NOMO-1 (cell line): Measurements from ENCODE around the gene ATP2A3.

Experiments
- DNase-seq, 2 experiments: peaks; one replicate each; lab custom pipeline; 2025; ENCODE audit not compliant: unreplicated experiment in 2 of 2; lab: John Stamatoyannopoulos, UW

ATP2A3 gene

DNA sequence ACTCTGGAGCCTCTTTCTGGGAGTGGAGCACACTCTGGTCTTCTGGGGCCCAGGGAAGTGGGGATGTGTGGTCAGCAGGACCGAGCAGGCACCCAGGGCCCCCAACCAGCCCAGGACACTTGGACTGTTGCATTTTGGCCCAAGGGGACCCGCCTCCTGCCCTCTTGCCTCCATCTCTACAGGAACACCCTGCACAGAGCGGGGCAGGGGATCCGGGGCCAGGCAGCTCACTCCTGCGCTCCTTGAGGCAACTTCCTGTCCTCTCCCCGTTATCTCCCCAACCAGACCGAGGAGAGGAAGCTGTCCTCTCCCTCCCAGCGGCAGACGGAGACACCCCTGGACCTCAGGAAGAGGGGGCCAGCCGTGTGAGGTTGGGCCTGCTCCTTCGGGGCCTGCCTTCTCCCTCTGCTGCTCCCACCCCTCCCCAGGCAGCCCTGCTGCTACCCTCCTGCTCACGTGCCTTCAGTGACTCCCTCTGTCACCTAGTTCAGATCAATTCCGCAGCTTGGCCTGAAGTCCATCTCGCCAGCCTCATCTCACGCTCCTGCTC lies 10.0 kb upstream of the ATP2A3 start:
- DNase-seq: no peak

DNA sequence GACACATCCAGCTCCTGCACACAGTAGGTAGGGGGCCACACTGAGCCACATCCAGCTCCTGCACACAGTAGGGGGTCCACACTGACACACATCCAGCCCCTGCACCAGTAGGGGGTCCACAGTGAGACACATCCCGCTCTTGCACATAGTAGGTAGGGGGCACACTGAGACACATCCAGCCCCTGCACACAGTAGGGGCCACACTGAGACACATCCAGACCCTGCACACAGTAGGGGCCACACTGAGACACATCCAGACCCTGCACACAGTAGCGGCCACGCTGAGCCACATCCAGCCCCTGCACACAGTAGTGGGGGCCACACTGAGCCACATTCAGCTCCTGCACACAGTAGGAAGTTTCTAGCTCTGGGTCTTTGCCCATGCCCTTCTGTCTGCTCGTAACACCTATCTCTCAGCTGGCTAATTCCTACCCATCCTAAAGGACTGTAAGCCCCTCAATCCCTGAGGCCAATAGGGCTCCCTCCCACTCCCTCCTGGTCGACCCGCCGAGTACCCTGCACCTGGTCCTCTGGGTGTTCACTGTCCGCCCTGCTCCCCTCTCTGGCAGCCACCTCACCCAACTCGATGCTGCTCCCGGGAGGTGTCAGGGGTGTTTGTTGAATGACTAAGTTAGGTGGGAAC lies 9.4 kb upstream of the ATP2A3 start:
- DNase-seq: no peak

DNA sequence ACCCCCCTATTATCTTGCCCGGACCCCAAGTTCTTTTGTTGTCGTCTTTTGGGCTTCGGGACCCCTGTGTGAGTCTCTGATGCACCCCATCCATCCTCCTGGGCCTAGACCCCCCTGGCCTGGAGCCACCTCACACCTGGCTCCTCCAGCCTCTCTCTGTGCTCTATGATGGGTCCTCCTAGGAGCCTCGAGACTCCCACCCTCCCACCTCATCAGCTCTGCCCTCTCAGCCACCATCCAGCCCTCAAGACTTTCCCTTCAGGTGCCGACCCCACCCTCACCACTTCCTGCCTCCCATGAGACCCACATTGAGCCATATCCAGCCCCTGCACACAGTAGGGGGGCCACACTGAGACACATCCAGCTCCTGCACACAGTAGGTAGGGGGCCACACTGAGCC lies 8.7 kb upstream of the ATP2A3 start:
- DNase-seq: no peak

DNA sequence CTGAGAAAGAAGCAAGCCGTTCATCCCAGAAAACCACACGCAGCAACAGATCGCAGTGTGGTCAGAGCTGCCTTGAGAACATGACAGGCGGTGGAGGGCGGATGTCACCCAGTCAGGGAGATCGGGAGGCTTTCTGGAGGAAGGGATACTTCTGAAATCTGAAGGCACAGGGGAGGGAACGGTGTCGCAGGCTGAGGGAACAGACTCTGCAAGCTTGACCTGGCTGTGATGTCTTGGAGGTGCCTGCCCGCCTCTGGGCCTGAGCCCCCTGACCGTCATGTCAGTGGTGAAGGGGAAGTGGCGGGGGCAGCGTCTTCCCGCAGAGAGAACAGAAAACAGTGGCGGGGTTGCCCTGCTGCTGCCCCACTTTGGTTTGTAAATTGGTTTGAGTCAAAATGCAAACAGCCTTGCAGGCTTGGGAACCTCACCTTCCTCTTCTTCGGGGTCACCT lies 8.1 kb upstream of the ATP2A3 start:
- no peak for DNase-seq

DNA sequence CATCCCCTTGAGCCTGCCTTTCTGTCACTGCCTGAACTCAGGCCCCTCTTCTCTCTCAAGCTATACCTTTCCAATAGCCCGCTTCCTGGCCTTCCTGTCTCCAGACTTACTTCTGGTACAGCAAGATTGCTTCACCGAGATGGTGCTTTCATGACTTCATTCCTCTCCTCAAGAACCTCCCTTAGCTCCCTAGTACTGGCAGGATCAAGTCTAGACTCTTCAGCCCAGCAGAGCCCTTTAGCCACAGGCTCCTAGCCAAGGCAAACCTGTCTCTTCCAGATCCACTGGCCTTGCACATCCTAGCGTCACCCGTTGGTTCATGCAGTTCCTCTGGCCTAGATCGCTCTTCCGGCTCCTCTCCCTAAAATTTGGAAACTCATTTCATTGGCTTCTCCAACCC lies 6.4 kb upstream of the ATP2A3 start:
- DNase-seq: no peak

DNA sequence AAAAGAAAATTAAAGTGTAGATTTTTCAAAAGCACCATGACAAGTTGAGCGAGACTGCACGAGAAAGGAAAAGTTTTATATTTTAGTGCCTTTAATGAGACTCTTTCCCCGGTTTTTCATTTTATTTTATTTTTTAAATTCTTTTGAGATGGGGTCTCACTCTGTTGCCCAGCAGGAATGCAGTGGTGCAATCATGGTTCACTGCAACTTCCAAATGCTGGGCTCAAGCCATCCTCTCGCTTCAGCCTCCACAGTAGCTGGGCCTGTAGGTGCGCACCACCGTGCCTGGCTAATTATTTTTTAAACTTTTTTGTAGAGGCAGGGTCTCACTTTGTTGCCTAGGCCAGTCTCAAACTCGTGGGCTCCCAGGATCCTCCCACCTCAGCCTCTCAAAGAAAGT lies 5.7 kb upstream of the ATP2A3 start:
- DNase-seq: no peak

DNA sequence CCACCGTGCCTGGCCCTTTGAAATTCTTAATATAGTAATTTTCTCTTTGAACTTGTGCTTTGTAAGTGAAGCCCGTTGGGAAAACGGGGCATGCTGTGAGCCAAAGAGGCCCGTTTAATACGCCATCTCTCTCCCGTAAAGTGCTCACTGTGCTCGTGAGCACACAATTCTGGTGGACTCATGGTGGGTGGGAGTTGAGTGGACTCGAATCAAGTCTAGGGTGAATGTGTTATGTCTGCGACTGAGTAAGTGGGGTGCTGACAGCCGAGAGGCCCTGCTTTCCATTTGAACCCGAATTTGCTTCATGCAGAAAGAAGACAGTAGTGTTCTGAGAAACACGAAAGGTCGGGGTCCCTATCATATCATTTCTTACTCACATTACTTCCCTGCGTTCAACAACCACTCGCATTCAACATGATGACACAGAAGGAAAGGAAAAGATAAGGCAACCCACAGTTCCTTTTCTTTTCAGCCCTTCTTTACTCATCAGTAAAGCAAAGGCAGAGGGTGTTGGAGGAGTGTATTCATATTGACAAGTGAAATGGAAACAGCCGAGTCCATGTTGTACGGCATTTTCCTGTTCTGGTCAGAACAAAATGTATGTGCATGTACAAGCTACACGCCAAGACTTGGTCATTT lies 4.8 kb upstream of the ATP2A3 start:
- no peak for DNase-seq

DNA sequence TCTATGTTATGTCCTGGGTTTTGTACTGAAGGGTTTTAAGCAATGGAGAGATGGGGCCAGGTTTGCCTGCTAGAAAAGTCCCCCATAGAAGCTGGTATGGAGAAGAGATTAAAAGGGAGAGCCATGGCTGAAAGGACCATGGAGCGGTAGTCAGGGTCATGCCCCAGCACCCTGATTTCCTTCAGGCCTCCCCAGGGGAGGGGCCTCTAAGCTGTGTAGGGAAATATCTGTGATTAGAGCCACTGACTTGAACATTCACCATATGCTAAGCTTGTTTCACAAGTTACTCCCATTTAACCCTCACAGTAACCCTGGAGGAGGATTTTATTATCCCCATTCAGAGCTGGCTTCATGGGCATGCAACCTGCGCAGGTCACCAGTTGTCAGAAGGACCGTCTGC lies 3.8 kb upstream of the ATP2A3 start:
- no peak for DNase-seq

GRCh38 chr17:3966720-3967363 lies 2.6 kb upstream of the ATP2A3 start:
- no peak for DNase-seq

- DNase-seq: peak; percentile 71 to 84
These were observed 1.0 kb upstream of the ATP2A3 start for GRCh38 chr17:3965118-3965800.

DNA sequence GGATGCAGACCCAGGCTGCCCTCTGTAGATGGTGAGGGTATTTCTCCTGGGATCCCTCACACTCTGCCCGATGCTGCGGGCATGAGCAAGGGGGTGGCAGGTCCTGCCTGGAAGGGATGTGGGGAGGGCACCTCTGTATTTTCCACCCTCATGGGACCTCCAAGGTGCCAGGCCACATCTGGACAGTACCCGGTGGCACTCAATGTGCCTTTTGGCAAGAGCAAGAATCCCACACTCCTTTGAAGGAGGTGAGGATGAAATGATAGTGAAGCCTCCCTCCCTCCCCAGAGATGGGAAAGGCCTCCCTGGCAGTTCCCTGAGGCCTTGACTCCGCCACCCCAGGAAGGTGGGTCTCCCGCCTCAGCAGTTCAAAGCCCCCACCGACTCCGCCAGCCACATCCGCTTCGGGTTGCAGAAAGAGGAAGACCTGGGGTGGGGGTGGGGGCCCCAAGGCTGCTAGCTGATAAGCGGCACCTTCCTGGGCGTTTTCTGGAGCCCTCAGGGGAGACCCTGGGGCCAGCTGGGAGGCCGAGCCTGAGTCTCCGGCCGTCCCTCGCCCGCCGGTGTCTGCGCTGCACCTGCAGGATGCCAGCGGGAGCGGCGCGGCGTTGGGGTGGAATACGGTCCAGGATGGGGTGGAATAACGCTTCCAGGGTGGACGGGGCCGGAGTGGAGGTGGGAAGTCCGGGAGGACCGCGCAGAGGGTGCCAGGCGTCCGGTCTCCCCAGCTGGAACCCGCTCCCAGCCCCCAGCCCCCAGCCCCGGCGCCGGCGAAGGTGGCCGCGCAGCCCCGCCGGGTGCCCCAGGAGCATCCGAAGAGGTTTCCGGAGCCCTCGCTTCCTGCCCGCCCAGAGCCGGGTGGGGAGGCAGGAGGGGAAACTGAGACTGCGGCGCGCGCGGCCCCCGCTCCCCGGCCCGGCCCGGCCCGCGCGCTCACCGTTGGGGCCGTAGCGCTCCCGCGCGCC lies 718 bp downstream of the ATP2A3 start:
- DNase-seq: peak; percentile 51 to 79

GRCh38 chr17:3962965-3963236 lies 1.3 kb downstream of the ATP2A3 start:
- no peak for DNase-seq

DNA sequence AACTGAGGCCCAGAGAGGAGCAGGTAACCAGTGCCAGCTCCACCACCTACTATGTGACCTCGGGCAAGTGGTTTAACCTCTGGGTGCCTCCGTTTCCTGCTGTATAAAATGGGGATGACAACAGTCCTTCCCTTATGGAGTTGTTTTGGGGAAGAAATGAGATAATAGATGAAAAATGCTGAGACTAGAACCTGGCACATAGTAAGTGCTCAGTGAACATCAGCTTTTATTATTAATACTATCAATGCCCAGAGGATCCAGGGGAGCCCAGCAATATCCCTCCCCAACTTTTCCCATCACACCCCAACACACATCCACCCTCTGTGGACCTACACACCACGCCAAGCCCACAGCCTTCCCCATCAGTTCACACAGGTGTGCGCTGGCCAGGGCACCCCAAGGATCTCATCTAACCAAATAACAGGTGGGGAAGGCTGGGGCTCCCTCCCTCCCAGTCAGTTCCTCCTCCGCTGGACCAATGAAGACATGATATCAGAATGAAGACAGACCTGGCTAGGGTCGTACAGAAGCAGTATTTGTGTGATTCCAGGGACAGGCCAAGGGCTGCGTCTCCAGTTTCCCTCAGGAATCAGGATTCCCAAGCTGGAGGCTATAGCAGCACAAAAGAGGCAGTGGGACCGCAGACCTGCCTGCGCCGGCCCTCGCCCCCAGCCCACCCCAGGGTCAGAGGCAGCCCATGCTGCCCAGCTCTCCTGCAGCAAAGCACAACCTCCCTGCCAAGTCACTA lies 1.8 kb downstream of the ATP2A3 start:
- DNase-seq: no peak

DNA sequence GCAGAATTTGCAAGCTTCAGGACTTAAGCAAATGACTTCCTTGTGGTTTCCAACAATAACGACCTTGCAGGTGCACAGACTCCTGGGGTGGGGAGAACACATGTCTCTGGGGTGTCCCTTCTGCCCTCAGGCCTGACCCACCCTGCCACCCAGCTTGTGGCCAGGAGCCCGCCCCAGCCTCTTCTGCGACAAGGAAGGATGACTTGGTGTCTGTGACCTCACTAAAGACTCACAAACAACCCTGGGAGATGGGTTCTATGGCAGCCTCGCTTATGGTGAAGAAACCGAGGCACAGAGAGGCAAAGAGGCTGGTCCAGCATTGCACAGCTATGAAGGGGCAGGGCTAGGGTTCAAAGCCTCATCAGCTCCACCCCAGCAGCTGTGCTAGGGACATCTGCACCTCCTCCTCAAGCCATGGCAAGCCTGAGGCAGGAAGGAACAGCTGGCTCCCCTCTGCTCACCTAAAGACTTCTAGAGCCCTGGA lies 2.6 kb downstream of the ATP2A3 start:
- no peak for DNase-seq

DNA sequence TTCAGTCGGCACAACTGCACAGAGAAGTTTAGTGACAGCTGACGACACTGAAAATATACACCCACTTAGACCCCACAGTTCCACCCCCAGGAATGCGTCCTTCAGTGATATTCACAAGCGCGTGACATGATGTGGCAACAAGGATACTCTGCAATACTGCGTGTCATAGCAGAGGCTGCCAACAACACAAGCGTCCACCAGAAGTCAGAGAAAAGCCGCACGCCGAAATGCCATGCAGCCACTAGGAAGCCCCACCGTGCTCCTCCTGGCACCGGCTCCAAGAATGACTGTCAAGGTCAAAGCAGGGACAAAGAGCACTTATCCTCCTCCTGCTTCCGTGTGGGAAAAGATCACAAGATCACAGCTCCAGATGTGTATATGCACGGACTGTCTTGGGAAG lies 3.5 kb downstream of the ATP2A3 start:
- no peak for DNase-seq

- no peak for DNase-seq
These were observed 4.2 kb downstream of the ATP2A3 start for GRCh38 chr17:3959921-3960601.

DNA sequence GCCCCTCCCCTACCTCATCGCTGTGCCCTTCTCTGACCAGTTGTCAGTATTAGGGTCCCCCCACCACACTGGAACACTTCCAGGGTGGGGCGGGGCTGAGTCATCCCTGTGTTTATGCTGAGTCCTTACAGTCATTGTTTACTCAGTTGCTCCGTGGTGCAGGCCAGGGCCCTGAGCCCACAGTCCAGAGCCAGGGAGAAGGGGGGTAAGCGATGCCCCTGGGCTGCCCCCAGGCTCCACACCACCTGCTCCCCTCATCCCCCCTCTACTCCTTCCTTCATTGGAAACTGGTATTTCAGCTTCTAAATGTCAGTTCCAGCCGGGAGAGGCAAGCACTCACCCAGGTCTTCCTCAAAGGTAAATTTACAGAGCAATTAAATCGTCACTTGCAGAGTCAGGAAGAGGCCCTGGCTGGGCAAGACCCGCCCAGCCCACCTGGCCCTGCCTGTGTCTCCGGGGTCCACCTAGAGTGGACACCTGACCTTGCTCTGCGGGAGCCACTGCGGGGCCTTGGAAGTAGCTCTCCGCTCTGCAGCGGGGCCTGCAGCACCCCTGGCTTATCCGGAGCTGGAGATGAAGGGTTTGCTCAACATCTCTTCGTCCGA lies 4.8 kb downstream of the ATP2A3 start:
- DNase-seq: no peak

DNA sequence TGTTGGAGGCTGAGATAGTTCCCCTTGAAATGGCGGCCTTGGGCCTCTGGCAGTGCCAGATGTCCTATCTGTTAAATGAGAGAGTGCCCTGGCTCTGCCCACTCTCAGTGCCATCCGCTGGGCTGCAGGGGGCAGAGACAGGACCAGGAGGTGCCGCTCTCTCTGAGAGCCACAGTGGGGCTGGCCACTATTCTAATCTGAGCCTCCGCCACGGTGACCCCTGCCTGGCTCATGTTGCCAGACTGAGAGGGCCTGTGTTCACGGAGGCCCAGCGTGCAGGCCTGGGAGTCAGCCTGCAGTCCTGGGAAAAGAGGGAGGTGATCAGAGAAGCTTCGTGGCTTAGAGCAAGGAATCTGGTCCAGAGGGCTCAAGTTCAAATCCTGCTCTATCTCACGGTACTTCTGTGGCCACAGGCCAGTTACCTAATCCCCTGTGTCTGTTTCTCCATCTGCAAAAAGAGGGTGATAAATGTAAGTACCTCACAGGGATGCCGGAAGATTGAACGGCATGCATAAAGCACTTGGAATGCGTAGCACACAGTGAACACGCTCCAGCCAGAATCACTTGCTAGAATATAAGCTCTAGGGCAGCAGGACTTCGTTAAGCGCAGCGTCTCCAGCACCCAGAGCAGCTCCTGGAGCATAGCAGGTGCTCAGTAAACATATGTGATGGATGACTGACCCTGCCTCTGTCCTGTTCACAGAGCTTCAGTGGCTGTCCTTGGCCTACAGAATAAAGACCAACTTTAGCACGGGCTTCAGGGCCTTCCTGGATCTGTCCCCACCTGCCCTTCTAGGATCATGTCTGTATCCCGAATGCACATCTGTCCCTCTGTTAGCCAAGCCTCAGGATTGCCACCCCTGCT lies 6.3 kb downstream of the ATP2A3 start:
- DNase-seq: no peak
